GM19463 (cell line): Measurements from ENCODE around the gene TAS1R2.

Experiments used
- ATAC-seq: cut with Tn5 transposase; IDR thresholded peaks from one replicate; pipeline ENCODE4 v1.9.1; 2021; ENCODE audit warnings: mild to moderate bottlenecking, moderate library complexity; ENCODE audit not compliant: unreplicated experiment

TAS1R2 gene

DNA sequence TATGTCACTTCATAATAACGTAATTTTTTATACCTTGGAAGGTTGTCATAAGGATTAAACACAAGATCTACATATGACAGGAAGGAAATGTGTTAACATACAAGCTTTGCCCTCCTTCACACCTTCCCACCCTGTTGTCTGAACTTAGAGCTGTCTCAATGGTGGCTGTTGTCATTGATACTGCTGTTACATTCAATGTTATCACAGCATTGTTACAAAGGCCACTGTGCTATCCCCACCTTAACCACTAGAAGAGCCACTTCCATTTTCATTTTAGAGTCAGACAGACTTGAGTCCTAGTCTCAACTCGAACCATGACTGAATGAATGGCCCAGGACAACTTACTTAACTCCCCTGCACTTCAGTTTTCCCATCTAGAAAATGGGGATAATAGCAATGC is 31.2 kb downstream of the TAS1R2 start:
- no peak for ATAC-seq

DNA sequence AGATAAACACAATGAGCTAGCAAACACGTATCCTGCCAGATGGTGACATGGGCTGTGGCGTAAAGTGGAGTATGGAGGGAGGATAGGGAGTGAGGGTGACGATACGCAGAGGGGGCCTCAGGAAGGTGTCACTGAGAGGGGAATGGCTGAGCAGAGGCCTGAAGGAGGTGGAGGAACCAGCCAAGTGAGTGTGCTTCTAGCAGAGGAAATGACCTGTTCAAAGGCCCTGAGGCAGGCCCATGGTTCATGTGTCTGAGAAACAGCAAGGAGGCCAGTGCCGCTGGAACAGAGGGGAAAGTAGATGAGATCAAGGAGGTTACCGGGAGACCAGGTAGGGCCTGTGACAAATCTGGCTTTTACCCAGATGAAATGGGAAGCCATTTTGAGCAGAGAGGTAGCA is 36.0 kb downstream of the TAS1R2 start:
- ATAC-seq, result no peak

DNA sequence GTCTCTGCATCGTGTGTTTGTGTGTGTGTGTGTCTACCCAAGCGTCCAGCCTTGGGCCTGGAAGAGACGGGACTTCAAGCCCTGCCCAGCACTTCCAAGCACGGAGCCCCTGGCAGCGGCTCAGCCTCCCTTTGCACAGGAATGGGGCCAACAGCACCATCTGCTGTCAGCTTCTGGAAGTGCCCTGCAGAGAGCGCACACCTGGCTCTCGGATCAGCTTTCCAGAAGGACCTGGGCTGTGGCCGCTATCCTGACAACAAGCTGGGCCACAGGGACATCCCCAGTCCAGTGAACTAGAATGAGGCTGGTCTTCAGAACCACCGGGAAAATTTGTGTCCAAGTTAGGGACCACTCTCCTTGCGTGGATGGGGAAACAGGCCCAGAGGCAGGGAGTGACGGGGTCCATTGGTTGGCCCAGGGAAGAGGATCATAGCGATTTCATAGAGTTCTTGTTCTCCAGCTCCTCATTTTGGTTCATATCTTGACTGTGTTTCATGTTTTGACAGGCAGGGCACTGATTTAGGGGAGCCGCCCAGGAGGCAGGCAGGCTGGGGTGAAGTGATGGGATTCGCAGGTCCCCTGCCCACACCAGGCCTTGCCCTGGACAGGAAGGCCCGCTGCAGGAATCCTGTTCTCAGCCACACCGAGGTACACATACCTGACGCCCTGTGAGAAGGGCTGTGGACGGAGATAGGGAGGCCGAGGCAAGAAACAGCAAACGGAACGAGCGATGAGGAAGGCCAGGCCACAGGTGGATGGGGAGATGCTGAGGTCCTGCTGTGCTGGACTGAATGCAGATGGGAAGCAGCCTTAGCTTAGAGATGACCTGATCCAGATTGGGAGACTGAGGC is 38.4 kb downstream of the TAS1R2 start:
- no peak for ATAC-seq

DNA sequence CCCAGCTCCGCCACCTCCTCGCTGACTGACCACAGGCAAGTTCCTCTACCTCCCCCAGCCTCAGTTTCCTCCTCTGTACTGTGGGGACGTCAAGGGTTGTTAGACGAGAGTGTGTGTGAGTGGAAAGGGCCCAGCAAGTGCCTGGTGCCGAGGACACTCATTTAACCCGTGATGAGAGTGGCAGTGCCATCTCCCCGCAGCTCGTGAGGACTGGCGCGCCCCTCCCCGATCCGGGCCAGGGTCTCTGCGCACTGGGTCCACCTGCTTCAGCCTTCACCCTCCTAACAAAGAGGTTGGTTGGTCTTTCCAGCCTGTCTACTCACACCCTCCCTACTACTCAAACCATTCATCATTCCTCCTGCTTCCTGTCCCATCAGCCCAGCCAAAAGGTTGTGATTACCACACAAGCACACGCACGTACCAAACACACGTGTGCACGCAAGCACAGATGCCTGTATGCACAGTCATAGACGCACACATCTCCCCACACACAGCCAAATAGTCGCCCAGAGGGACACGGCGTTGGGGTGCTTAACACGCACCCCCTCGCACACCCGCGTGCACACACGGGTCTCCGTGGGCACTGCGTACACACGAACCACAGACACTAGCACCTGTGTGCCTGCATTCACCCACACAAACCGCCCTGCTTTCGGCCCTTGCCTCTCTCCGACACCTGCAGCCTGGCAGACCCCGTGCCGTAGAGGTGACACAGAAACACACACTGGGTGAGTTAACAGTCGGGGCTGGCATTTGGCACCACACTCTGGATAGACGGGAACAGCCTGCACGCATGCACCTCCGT is 39.3 kb downstream of the TAS1R2 start:
- no peak for ATAC-seq

DNA sequence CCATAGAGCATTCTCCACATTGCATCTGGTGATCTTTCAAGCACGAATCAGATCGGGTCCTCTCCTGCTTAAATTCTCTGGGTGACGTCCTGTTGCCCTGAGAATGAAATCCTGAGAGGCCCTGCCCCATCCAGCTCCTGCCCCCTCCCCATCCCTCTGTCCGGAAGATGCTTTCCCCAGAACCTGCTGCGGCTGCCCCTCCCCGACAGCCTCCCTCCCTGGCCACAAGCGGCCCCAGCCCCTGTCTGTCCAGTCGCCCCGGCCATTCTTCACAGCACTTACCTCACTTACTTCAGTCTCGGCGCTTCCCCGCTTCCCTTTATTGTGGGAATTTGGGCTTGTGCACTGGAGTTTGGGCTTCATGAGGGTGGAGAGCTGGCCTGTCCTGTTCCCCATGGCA is 40.3 kb downstream of the TAS1R2 start:
- ATAC-seq, result no peak

DNA sequence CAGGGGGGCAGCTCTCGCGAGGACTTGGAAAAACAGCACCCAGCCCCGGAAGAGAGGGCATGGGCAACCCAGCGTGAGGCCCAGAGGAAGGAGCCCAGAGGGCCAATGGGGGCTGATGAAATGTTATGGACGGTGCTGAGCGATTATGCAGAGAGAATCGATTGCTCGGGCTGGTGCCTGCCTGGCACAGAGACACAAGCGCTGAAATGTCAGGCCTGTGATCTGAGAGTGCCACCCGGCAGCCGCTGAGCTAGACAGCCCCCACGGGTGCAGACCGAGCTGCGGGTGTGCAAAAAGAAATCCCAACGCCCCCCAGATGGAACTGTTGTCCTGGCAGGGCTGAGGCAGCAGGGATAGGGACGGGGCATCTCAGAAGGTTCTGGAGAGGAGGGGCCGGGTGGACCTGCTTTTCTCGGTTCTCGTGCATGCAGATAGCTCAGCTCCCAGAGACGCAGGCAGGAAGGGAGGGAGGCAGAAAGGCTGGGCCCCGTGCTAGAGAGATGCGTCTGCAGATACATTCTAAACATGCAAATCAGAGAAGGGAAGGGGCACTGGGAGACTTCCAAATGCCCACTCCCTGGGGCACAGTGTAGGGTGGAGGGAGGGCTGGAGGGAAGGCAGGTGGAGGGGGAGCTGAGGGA is 41.5 kb downstream of the TAS1R2 start:
- no peak for ATAC-seq

DNA sequence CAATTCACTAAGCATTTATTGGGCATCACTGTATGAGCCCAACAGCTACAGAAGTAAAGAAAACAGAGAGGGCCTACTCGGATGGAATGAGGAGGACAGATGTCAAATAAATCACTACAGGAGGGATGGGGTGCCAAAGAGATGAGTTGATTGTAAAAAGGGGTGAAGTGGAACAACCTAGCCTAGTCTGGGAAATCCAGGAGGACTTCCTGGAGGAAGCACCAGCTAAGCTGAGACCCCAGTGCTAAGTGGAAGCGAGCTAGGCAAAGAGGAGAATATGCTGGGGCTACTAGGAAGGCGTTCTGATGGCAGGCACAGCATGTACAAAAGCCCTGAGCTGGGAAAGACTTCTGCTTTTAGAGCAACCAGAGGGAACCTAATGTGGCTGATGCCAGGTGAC is 42.1 kb downstream of the TAS1R2 start:
- no peak for ATAC-seq

DNA sequence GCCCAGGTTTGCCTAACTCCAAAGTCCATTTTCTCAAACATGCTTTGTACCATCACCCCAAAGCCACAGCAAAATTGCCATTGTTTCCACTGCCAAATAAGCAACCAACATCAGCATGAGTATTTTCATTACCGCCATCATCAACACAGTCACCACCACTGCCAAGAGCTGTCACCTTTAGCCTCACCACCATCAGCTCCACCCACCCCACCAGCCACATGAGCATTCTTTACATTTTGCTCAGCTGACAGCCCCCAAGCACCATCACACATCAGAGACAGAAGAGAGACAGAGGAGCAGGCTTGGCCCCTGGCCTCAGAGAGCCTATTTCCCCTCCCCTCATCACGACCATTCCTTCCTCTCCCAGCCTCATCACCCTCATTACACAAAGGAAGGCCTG is 42.7 kb downstream of the TAS1R2 start:
- no peak for ATAC-seq

DNA sequence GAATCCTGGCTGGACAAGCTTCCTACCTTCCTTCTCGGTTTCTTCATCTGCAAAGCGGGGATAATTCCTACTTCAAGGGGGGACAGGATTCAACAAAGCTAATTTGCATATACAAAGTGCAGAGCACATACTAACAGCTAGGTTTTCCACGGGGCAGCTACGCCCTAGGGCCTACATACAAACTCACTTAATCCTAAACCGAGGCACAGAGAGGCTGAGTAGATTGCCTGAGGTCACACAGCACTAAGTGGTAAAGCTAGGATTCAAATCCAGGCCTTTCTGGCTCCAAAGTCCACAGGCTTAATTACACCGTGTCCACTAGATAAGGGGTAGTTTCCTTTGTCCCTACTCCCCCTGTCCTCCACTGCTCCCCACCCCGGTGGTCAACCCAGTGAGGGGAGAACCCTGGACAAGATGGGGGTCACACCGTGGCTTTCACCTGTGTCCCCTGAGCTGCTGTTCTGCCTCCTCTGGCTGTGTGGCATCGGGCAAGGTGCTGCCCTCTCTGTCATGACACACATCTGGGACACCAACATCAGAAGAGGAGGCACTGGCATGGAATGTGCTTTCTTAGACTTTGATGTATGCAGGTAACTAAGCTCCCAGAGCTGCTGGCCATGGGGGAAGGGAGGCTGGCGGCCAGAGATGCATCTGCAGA is 44.5 kb downstream of the TAS1R2 start:
- no peak for ATAC-seq

DNA sequence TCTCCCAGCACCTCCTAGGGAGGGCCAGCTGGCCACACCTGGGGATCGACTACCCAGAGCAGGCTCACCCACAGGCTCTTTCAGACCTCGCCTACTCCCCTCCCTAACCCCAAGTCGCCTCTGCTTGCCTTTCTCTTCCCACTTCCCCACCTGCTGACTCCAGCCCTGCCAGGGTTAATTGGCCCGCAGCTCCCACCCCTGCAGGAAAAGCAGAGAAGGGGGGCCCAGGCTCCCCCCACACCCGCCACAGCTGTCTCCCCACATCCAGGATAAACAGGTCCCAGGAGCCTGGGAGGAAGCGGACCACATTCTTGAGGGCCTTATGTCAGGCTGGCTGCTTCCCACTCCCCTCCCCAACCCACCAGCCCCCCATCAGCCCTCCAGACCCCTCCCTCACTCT is 45.0 kb downstream of the TAS1R2 start:
- no peak for ATAC-seq

DNA sequence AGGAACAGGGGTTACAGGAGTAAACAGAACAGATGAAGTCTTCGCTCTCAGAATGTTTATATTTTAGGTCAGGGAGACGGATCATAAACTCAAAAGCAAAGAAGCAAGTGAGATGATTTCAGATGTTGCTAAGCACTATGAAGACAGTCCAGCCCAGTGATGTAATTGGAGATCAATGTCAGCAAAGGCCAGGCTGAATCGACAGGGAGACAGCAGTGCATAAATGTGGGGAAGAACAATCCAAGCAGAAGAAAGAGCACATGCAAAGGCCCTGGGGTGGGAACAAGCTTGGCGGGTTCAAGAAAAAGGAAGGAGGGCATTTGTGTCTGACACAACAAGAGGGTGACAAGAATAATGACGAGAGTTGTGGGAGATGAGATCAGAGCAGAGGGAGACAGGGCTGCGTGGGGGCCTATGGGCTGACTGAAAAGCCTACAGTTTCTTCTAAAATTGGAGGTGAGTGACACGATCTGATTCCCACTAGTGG is 47.0 kb downstream of the TAS1R2 start:
- no peak for ATAC-seq

DNA sequence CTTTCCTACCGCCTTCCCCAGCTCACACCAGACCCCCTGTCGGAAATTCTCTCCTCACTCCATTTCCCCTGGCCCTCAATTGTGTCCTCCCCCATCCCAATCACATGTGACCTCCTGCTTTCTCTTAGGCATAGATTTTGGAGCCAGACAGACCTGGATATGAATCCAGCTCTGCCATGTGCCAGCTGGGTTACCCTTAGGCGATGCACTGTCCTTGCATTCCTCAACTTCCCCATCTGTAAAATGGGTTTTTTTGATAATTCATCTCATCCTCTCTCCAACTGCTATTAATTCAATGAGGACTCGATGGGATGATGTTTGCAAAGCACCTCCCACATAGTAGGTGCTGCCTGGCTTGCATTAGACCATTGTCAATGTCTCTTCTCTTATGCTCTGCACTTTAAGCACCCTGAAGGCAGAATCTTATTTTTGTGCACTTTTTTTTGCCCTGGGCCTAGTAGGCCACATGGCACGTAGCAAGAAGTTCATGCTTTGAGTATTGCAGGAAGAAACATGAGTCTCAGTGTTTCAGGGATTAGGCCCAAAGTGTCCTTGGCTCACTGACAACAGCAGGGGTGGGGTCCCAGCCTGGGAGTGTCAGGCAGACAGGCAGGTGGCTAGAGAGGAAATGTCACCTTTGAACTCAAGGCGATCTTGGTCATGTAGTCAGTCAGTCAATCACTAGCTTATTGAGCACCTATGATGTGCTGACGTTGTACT is 47.6 kb downstream of the TAS1R2 start:
- no peak for ATAC-seq

DNA sequence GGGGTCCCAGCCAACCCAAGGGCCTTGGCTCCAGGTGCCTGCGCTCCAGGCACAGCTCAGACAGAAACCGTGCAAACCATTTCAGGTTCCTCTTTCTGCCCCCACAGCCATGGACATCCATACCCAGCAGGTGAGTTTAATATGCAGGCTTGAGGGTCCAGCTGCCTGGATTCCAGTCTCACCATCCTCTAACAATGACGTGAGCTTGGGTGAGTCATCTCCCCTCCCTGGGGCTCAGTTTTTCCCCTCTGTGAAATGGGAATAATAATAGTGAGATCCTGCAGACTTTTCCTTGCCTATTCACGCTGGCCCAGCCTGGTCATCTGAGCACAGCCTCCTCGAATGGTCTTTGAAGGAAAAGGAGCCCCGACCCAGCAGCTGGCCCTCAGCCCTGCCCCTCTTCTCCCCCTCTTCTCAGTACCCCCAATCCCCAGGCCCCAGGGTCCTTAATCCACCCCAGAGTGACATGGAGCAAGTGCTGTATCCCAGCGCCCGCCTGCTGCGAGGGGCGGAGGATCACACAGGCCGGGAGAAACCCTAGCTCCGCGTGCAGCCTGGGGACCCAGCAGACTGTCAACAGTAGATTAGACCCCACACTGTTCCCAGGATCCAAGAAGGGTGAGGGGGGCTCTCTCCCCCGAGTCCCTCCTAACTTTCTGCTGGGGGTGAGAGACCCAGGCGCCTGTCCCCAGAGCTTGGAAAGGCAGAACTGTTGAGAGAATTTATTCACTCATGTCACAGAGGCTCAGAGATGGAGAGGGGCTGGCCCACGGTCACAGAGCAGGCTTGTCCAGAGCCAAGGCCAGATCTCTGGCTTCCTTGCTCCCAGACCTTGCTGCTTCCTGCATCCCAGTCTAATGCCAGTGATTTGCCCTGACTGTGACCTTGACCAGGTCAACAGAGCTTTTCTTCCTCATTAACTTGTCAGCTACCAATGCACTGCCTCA is 49.2 kb downstream of the TAS1R2 start:
- ATAC-seq, result no peak

DNA sequence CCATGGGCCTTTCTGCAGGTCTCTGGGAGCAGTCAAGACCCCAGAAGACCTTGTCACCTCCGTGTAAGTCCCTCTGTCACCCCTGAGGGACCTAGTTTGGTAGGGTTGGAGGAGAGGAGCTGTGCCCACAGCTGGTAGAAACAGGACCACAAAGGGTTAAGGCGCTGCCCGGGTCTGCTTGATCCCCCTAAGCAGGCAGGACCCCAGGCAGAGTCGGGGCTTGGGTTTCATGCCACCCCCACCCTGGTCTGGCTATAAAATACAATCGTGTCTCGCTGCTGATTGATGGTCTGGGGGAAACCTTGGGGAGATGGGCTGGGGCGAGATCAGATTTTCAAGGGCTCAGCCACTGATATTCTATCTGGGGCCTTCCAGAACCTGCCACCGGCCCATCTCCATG is 50.9 kb downstream of the TAS1R2 start:
- ATAC-seq, result no peak

DNA sequence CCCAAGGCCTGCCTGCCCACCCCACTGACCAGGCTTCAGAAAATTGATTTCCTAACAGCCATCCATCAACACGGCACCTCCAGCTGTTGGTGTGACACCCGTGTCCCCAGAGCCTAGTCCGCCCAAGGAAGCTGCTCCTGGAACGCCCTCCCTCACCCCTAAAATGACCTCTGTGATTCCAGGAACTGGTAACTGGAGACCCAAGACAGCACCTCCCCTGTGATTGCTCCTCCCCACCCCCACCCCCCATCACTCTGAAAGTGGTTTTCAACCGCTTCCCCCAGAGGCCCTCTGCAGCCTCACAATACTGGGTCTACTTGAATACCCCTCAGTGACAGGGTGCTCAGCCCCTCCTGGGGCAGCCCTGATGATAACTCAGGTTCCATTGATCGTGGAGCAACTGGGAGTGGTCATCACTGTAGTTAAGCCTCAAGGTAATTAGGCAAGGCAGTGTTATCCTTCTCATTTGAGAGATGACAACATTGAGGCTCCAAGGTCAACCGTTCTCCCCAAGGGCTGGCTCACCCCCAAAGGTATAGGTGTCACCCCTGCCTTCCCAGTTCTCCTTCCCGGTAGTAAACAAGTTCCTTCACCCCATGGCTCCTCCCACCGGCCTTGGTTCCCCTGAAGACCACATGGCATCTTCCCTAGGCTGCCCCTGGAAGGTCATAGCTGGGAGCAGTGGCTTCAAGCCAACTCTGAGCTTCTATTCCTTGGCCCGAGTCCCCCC is 52.0 kb downstream of the TAS1R2 start:
- ATAC-seq, result no peak

DNA sequence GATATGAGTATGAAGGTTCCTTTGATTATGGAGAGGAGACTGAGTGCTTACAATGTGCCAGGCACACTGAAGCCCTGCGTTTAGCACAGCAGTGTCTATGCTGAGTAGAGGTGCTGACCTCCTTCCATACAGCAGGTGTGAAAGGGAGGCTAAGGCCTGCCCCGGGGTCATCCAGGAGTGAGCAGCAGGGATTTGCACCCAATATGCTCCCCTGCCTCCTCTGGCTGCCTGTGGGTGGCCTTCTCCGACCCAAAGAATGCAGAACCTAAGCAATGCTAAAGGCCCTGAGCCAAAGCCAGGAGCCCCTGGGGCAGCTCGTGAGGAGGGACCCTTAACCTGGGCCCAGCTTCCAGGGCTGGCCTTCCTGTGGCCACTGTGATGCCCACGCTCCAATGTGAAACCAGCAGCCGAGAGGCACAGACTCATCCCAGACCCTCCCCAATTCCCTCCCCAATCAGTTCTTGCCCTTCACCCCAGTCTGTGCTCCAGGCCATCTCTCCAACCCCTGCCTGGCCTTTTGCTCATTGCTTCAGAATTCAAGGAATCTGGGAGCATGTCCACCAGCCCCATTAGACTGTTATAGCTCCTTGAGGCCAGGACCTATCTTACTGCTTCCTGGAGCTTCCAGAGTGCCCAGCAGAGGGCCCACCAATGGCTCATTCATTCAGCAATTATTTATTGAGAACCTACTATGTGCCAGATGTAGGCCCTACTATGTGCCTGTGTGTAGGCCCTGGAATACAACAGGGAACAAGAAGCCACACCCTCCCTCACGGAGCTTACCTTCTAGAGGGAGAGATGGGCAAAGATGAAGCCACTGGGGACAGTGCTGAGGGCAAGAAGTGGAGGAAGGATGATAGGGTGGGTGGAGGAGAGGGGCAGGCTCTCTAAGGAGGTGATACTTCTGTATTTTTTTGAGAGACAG is 53.3 kb downstream of the TAS1R2 start:
- ATAC-seq, result no peak

DNA sequence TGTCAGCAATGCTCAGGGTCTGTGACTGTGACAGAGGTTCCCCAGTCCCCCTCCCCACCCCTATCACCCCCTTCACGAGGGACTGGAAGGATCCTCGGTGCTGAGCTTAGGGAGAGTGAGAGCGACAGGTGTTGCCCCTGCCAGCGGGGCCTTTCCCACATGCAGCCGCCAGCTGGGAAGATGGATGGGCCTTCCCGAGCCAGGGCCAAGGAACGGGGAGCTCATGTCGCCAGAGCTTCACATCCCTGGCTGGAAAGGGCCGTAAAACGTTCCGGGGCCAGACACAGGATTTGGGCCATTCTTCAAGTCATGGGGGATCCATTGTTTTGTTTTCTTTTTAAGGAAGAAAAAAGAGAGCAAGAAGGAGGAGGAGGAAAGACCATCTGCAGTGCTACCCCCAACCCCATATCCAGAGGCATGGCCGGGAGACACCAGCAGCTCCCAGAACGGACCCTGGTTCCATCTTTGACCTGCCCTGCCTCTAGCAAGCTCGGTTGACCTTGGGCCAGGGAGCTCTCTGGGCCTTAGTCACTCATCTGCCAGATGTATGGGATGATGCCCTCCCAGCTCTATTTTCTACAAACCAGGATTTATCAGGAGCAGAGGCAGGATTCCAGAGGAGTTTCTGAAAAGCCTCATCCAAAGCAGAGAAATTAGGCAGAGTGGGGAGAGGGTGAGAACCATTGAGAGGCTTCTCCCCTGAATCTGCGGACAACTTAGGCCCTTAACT is 54.1 kb downstream of the TAS1R2 start:
- ATAC-seq, result no peak
